K562 (cell line): ENCODE data around the gene KMT2E. TPM values are rescaled to one million over a fixed set of nuclear protein-coding genes. Genes with fewer than 3 reads are reported as not detected.

Experiments
- ATAC-seq: fragments of 200-7000 bp; cut with Tn5 transposase; 3 replicates; pipeline ENCODE4 v1.9.1; 2020; ENCODE audit warnings: moderate library complexity
- BruUV-seq: library from RNA; stranded (reverse); fragments of 400-500 nt; replicated peaks from 2 replicates; lab custom pipeline; 2021; lab: Mats Ljungman, UMichigan
- CTCF ChIA-PET: fragments of 300-600 bp; formaldehyde crosslinking; extraction: SDS; loops from one replicate; lab custom pipeline; 2021; ENCODE audit warnings: low intra/inter-chr PET ratio; lab: Yijun Ruan, JAX
- POLR2A ChIA-PET: fragments of 300-600, 350-650 bp; sonication (Branson Sonifier 250); formaldehyde crosslinking; extraction: SDS; loops from one replicate; lab custom pipeline; 2021; ENCODE audit warnings: antibody characterized with exemption, inconsistent platforms; lab: Yijun Ruan, JAX
- DNase-seq, 4 experiments: peaks; one replicate each; pipeline versions ENCODE4 v3.0.0 to v3.0.0-alpha.2; 2011 to 2018; ENCODE audit warnings: low spot score in 3 of 4, mixed read lengths in 3 of 4; ENCODE audit errors: extremely low read depth in 1 of 4
- FAIRE-seq: peaks from 2 replicates; lab custom pipeline; 2011; peaks lifted over from hg19 to GRCh38; lab: Jason Lieb, UNC
- H2AFZ ChIP-seq: 2 replicates; pipeline ENCODE4 v1.6.0; 2011; ENCODE audit warnings: low read depth, low read length, control low read depth, inconsistent platforms
- H3K27ac ChIP-seq: fragments of 200-600 bp; 3 replicates; pipeline ENCODE4 v1.8.0; 2011; ENCODE audit warnings: low read depth, mild to moderate bottlenecking, control low read depth, inconsistent platforms, low read length, moderate library complexity, mixed read lengths; ENCODE audit errors: extremely low read depth
- H3K27me3 ChIP-seq, 2 experiments: fragments of 300-600 bp in 1 of 2; 2 replicates in 1 of 2; 3 replicates in 1 of 2; pipeline versions ENCODE4 v1.6.0 to v1.8.0; 2011; ENCODE audit warnings: inconsistent platforms in 2 of 2, low read length in 2 of 2, mild to moderate bottlenecking in 1 of 2, mixed read lengths in 1 of 2, moderate library complexity in 1 of 2; ENCODE audit not compliant: control insufficient read depth in 2 of 2, insufficient read depth in 2 of 2
- H3K36me3 ChIP-seq: fragments of 300-600 bp; 3 replicates; pipeline ENCODE4 v1.8.0; 2011; ENCODE audit warnings: mild to moderate bottlenecking, low read length, inconsistent platforms; ENCODE audit not compliant: control insufficient read depth, insufficient read depth
- H3K4me1 ChIP-seq, 2 experiments: fragments of 200-600 bp in 1 of 2; replicated peaks in 1 of 2; 2 replicates in 1 of 2; 3 replicates in 1 of 2; pipeline versions ENCODE4 v1.5.1 to v1.8.0; 2011; ENCODE audit warnings: inconsistent platforms in 2 of 2, low read length in 2 of 2, mild to moderate bottlenecking in 1 of 2, mixed read lengths in 1 of 2, moderate library complexity in 1 of 2; ENCODE audit not compliant: control insufficient read depth in 2 of 2, insufficient read depth in 2 of 2
- H3K4me2 ChIP-seq: 2 replicates; pipeline ENCODE4 v1.6.1; 2011; ENCODE audit warnings: low read length, control low read depth, inconsistent platforms, mixed read lengths; ENCODE audit not compliant: insufficient read depth
- H3K4me3 ChIP-seq: fragments of 200-600 bp; sonication (generic), shearing (Covaris generic); 2 replicates; pipeline ENCODE4 v1.5.1; 2016; ENCODE audit warnings: control low read depth, inconsistent platforms
- H3K79me2 ChIP-seq: fragments of 200-600 bp; 3 replicates; pipeline ENCODE4 v1.8.0; 2011; ENCODE audit warnings: low read length, inconsistent platforms; ENCODE audit not compliant: control insufficient read depth, insufficient read depth
- H3K9ac ChIP-seq, 2 experiments: 2 replicates each; pipeline versions ENCODE4 v1.6.0 to v1.6.1; 2011; ENCODE audit warnings: low read depth in 2 of 2, low read length in 2 of 2, control low read depth in 1 of 2, inconsistent platforms in 1 of 2, mild to moderate bottlenecking in 1 of 2, mixed read lengths in 1 of 2; ENCODE audit not compliant: insufficient read depth in 1 of 2
- H3K9me1 ChIP-seq: one replicate; pipeline ENCODE4 v1.6.0; 2011; ENCODE audit warnings: inconsistent platforms, mild to moderate bottlenecking, low read length, moderate library complexity; ENCODE audit not compliant: control insufficient read depth, insufficient read depth
- H3K9me3 ChIP-seq: replicated peaks from 2 replicates; pipeline ENCODE4 v1.5.1; 2011; ENCODE audit warnings: low read depth, low read length, inconsistent platforms; ENCODE audit not compliant: control insufficient read depth, insufficient read depth
- H4K20me1 ChIP-seq: replicated peaks from 2 replicates; pipeline ENCODE4 v1.6.1; 2011; ENCODE audit warnings: low read length, inconsistent platforms, mixed read lengths; ENCODE audit not compliant: control insufficient read depth, insufficient read depth
- BCOR ChIP-seq: fragments of 450-650 bp; IDR thresholded peaks from 2 replicates; pipeline ENCODE4 v1.6.1; 2016
- HDAC2 ChIP-seq: fragments of 450-650 bp; IDR thresholded peaks from 2 replicates; pipeline ENCODE4 v1.6.1; 2016; ENCODE audit warnings: mild to moderate bottlenecking
- HMGN3 ChIP-seq: IDR thresholded peaks from 2 replicates; pipeline ENCODE4 v1.6.1; 2011; ENCODE audit warnings: borderline replicate concordance, low read depth, mild to moderate bottlenecking, mixed read lengths, low read length; ENCODE audit not compliant: insufficient read length; ENCODE audit errors: extremely low read depth
- KDM1A ChIP-seq, 2 experiments: fragments of 450-650 bp; IDR thresholded peaks; 2 replicates each; pipeline ENCODE4 v1.6.1; 2016; ENCODE audit warnings: mild to moderate bottlenecking in 2 of 2
- RBM25 ChIP-seq: fragments of 200-400 bp; formaldehyde crosslinking; IDR thresholded peaks from 2 replicates; pipeline ENCODE4 v1.6.1; 2018; ENCODE audit warnings: low read length, low read depth, moderate library complexity; ENCODE audit not compliant: severe bottlenecking
- SMAD2 ChIP-seq: fragments of 150-350 bp; IDR thresholded peaks from 2 replicates; pipeline ENCODE4 v1.6.1; 2014; ENCODE audit warnings: low read depth, mild to moderate bottlenecking, low read length
- YY1 ChIP-seq, 3 experiments: IDR thresholded peaks; 2 replicates each; pipeline ENCODE4 v1.6.1; 2011; ENCODE audit warnings: low read length in 2 of 3, mild to moderate bottlenecking in 2 of 3, moderate library complexity in 2 of 3, borderline replicate concordance in 1 of 3, control low read depth in 1 of 3, low read depth in 1 of 3; ENCODE audit not compliant: insufficient read depth in 3 of 3, insufficient replicate concordance in 2 of 3, control insufficient read depth in 1 of 3, insufficient read length in 1 of 3; ENCODE audit errors: extremely low read depth in 1 of 3
- WGBS: fragments of 100-300 bp; shearing (Covaris generic); methylation state at CpG from one replicate; pipeline ENCODE4 v1.1.6; 2016; ENCODE audit warnings: low coverage, mixed read lengths; ENCODE audit not compliant: insufficient coverage; ENCODE audit errors: missing lambda C conversion rate; 5-methylcytosine and 5-hydroxymethylcytosine counted together
- in situ Hi-C: fragments of 300-500 bp; cut with MboI; formaldehyde crosslinking; loops from 4 replicates; pipeline ENCODE4 v1.15.0; 2018; ENCODE audit warnings: inconsistent platforms, mixed read lengths
- intact Hi-C: fragments of 100-400 bp; cut with micrococcal nuclease; formaldehyde crosslinking; loops from 2 replicates; pipeline ENCODE4 v1.14.2; 2022
- polyA plus RNA-seq, 8 experiments: library from polyadenylated mRNA; depleted of rRNA in 4 of 8; stranded (reverse) in 5 of 8; unstranded in 3 of 8; fragments of >200 nt; fragmentation: Nextera tagmentation in 2 of 8; fragmentation: Illumina TruSeq in 1 of 8; extraction: Ambion mirVana in 2 of 8; extraction: Trizol in 1 of 8; gene quantifications; 2 replicates each; pipeline versions ENCODE4 v1.2.1 to v1.2.3, GENCODE V29; 2011 to 2014; ENCODE audit warnings: inconsistent platforms in 1 of 8, missing spikeins in 1 of 8
- total RNA-seq, 7 experiments: library from RNA; depleted of rRNA in 6 of 7; stranded (reverse); fragments of >200 nt in 6 of 7; fragmentation: Illumina TruSeq in 2 of 7; extraction: Trizol in 2 of 7; gene quantifications; 2 replicates each; pipeline versions ENCODE4 v1.2.1 to v1.2.3, GENCODE V29; 2011 to 2021; ENCODE audit warnings: low replicate concordance in 1 of 7

Gene KMT2E
- total and polyA plus RNA-seq, 9 of the 15 experiments (the other 6 are each of a cell fraction or from before 2014, with no cell fraction given), result 8.9 to 55.3 (median 38.1) TPM

DNA sequence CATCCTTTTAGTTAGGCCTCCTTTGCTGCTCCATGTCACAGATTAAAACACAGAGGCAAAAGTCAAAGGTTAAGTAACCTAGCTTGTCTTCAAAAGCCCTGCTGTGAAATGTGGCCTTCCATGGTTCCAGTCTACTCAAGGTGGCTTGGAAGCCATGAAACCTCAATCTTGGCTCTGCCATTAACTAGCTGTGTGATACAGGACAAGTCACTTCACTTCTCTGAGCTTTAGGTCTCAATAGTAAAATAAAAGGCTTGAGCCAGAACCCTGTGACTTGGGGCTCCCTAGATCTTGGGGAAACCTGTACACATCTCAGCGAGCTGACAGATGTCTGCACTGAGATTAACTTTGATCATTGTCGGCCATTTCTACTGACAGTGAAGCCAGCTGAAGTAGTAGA lies 48.0 kb upstream of the KMT2E start:
- Histone ChIP-seq H2AFZ (no peak overlapping the region), H3K27me3 (no peaks in the 10 kb centered on the region), H3K4me1 (peaks cover 13 to 46% of the 10 kb centered on the region in 2 experiments; a peak in 4 of 5 replicates), H3K4me2 (no peak overlapping the region), H3K36me3 (no peaks in the 10 kb centered on the region), H3K9ac (no peak overlapping the region), H3K9me3 (no peaks in the 10 kb centered on the region), H3K9me1 (no peaks in the 10 kb centered on the region), H3K27ac (no peak overlapping the region), H4K20me1 (no peaks in the 10 kb centered on the region), H3K4me3 (no peak overlapping the region), H3K79me2 (no peaks in the 10 kb centered on the region)
- peak in 1 of 3 experiments; percentile 43 for TF ChIP-seq YY1 (IDR thresholded peaks at IDR 0.05; ENCODE audit: borderline replicate concordance in 1 of 3, control insufficient read depth in 1 of 3, extremely low read depth in 1 of 3, insufficient read depth in 3 of 3, insufficient read length in 1 of 3, insufficient replicate concordance in 2 of 3, low read depth in 1 of 3, low read length in 2 of 3)
- 0 out of 2 replicates have a peak, but pooled peaks have one; percentile 31 for TF ChIP-seq HDAC2
- no peak for TF ChIP-seq SMAD2
- TF ChIP-seq KDM1A (IDR thresholded peaks at IDR 0.05), result peak; percentile 41 to 55; a peak in 2 of 4 replicates
- TF ChIP-seq RBM25, result peak; percentile 65
- TF ChIP-seq HMGN3, result no peak
- TF ChIP-seq BCOR, result peak; percentile 80
- ChIA-PET POLR2A (interaction anchor here (1.2 to 2.3 kb wide), 5 partner anchors 9 to 48 kb away, joined by 4 to 15 read pairs (median 5); partner anchors contain the start of gene KMT2E), CTCF (no interaction called here)
- ATAC-seq (no peak), DNase-seq (no peak), FAIRE-seq (peak; percentile 42)
- intact Hi-C loops (no loop called here), in situ Hi-C loops (no loop called here)
- WGBS, result 33% methylated on average over 2 of the region's 2 CpGs
- no TSS peak for BruUV-seq
